ENCODE data around the gene RSAD1. TPM values are rescaled to one million over a fixed set of nuclear protein-coding genes. Genes with fewer than 3 reads are reported as not detected.

The RSAD1 gene
- polyA plus RNA-seq, 3 donors = 20.6 to 40.0 (median 21.2) TPM

DNA sequence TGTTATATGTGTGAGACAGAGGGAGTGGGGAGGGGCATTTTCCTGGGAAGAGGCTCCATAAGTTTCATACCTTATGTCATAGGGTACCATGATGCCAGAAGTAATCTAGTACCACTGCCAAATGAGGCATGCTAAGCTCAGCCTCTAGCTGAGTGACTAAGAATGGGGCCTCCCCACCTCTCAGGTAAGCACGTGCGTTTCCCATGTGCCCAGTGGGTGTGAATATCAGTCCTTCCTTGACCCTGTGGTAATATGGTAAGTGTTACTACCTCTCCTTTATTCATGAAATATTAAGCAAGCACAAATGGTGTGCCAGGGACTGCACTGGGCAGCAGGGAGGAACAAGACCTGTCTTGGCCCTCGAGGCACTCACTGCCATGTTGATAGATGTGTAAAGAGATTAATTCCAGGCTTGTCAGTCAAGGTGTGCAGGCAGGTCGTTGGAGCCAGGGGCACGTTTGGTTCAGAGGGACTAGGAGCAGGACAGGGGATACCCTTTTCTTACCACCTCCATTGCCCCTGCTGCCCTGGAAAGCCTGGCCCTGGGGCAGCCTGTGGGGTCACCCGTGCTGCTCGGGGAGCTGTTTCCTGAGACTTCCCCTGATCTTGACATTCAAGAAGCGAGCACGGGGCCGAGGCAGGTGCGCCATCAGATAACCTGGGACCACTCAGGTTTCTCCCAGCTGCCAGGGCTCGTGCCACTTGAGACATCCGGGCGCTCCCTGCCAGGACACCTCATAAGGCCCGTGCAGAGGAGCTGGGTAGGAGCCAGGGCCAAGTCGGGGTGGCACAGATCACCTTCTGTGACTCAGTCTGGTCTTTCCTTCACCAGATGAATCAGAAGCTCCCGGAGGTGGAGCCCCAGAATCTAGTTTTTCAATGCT lies 8.8 kb downstream of the RSAD1 start:
- intact Hi-C loops (cut with micrococcal nuclease) = loop anchor here in 1 of 2 donors (10.0 kb wide), 1 partner anchor 57 kb away; the partner anchor contains the start of gene SPATA20
- H3K36me3 Mint-ChIP-seq = peaks cover 29 to 39% of the 10 kb centered on the region in 2 donors
- H3K4me1 ChIP-seq (ENCODE audit: control insufficient read depth in 1 of 2, insufficient read depth in 2 of 2, low read length in 2 of 2) = peaks cover 0 to 3% of the 10 kb centered on the region in 2 donors
- no peaks in the 10 kb centered on the region for H3K27me3 ChIP-seq (ENCODE audit: control insufficient read depth in 2 of 2, insufficient read depth in 2 of 2, low read length in 2 of 2)
- H3K36me3 ChIP-seq (replicated peaks in 1 of 2; ENCODE audit: control insufficient read depth in 1 of 2, insufficient read depth in 2 of 2, low read length in 2 of 2) = peaks cover 28 to 38% of the 10 kb centered on the region in 2 donors
- peaks cover 0 to 1% (median 1%) of the 10 kb centered on the region in 3 donors for H3K27me3 Mint-ChIP-seq (ENCODE audit: low read depth in 3 of 3)
- no peaks in the 10 kb centered on the region for H3K9me3 Mint-ChIP-seq
- H3K4me1 Mint-ChIP-seq = peaks cover 12% of the 10 kb centered on the region
- no peak for DNase-seq
- no peak overlapping the region for H3K27ac ChIP-seq (ENCODE audit: low read depth in 1 of 2, low read length in 2 of 2)
- H2AFZ ChIP-seq (ENCODE audit: insufficient read depth, low read depth, low read length, poor library complexity, severe bottlenecking) = no peak overlapping the region
- no peak overlapping the region for H3K4me3 ChIP-seq (replicated peaks in 1 of 3; ENCODE audit: low read depth in 2 of 3, low read length in 3 of 3)
- H4K20me1 ChIP-seq (ENCODE audit: insufficient read depth, low read length) = peaks cover under 1% of the 10 kb centered on the region
- no peak overlapping the region for H3K4me3 Mint-ChIP-seq
- peak overlapping the region; percentile 8 for H3K9ac ChIP-seq (ENCODE audit: insufficient read depth, low read length, poor library complexity, severe bottlenecking)
- no peaks in the 10 kb centered on the region for H3K79me2 ChIP-seq (ENCODE audit: insufficient read depth, low read length)
- H3K27ac Mint-ChIP-seq = no peak overlapping the region
- no peak for TF ChIP-seq CTCF (IDR thresholded peaks at IDR 0.05)
- H3K4me2 ChIP-seq (replicated peaks; ENCODE audit: extremely low read depth, low read length, poor library complexity, severe bottlenecking) = no peak overlapping the region
- no peaks in the 10 kb centered on the region for H3K9me3 ChIP-seq (replicated peaks in 1 of 2; ENCODE audit: control insufficient read depth in 1 of 2, insufficient read depth in 1 of 2, low read length in 2 of 2)
- WGBS (ENCODE audit: insufficient coverage) = 95% methylated on average over 12 of the region's 17 CpGs

DNA sequence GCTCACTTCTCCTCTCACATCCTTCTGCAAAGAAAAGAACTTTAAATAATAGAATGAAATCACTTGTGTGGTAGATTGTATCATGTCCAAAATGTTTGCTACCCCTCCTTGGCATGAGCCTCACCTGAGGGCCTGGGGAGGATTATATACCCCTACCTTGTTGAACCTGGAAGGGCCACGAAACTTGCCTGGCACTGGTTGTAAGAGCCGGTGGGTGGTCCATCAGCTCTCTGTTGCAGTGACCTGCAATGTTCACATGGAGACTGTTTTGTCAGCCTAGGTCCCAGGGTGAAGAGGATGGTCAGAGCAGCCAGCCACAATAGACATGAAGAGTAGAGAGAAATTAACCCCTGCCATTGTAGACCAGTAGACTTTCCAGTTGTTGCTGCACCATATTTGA lies 10.2 kb downstream of the RSAD1 start:
- peaks cover 19 to 29% of the 10 kb centered on the region in 2 donors for H3K36me3 ChIP-seq (replicated peaks in 1 of 2; ENCODE audit: control insufficient read depth in 1 of 2, insufficient read depth in 2 of 2, low read length in 2 of 2)
- no peaks in the 10 kb centered on the region for H3K27me3 ChIP-seq (ENCODE audit: control insufficient read depth in 2 of 2, insufficient read depth in 2 of 2, low read length in 2 of 2)
- no peak overlapping the region for H3K4me3 ChIP-seq (replicated peaks in 1 of 3; ENCODE audit: low read depth in 2 of 3, low read length in 3 of 3)
- no peak for TF ChIP-seq CTCF (IDR thresholded peaks at IDR 0.05)
- peak overlapping the region in 1 of 7 donors; percentile 31 for H3K27ac Mint-ChIP-seq
- no peaks in the 10 kb centered on the region for H3K9me3 ChIP-seq (replicated peaks in 1 of 2; ENCODE audit: control insufficient read depth in 1 of 2, insufficient read depth in 1 of 2, low read length in 2 of 2)
- no peaks in the 10 kb centered on the region for H3K9me3 Mint-ChIP-seq
- no peaks in the 10 kb centered on the region for H3K4me1 ChIP-seq (ENCODE audit: control insufficient read depth in 1 of 2, insufficient read depth in 2 of 2, low read length in 2 of 2)
- peaks cover 8% of the 10 kb centered on the region for H3K4me1 Mint-ChIP-seq
- H3K4me3 Mint-ChIP-seq = no peak overlapping the region
- no peak overlapping the region for H3K4me2 ChIP-seq (replicated peaks; ENCODE audit: extremely low read depth, low read length, poor library complexity, severe bottlenecking)
- peaks cover 24 to 25% of the 10 kb centered on the region in 2 donors for H3K36me3 Mint-ChIP-seq
- no peaks in the 10 kb centered on the region for H4K20me1 ChIP-seq (ENCODE audit: insufficient read depth, low read length)
- H3K79me2 ChIP-seq (ENCODE audit: insufficient read depth, low read length) = no peaks in the 10 kb centered on the region
- DNase-seq = no peak
- no peak overlapping the region for H3K27ac ChIP-seq (ENCODE audit: low read depth in 1 of 2, low read length in 2 of 2)
- 100% methylated on average over 2 of the region's 2 CpGs for WGBS (ENCODE audit: insufficient coverage)
- H3K27me3 Mint-ChIP-seq (ENCODE audit: low read depth in 3 of 3) = peaks cover 0 to 1% (median 1%) of the 10 kb centered on the region in 3 donors
- H3K9ac ChIP-seq (ENCODE audit: insufficient read depth, low read length, poor library complexity, severe bottlenecking) = no peak overlapping the region
- intact Hi-C loops (cut with micrococcal nuclease) = loop anchor here in 1 of 2 donors (10.0 kb wide), 1 partner anchor 56 kb away; the partner anchor contains the start of gene SPATA20
- H2AFZ ChIP-seq (ENCODE audit: insufficient read depth, low read depth, low read length, poor library complexity, severe bottlenecking) = no peak overlapping the region

All from CD14-positive monocyte (primary cell).